ENCODE results near the gene RSPO1.

The RSPO1 gene

DNA sequence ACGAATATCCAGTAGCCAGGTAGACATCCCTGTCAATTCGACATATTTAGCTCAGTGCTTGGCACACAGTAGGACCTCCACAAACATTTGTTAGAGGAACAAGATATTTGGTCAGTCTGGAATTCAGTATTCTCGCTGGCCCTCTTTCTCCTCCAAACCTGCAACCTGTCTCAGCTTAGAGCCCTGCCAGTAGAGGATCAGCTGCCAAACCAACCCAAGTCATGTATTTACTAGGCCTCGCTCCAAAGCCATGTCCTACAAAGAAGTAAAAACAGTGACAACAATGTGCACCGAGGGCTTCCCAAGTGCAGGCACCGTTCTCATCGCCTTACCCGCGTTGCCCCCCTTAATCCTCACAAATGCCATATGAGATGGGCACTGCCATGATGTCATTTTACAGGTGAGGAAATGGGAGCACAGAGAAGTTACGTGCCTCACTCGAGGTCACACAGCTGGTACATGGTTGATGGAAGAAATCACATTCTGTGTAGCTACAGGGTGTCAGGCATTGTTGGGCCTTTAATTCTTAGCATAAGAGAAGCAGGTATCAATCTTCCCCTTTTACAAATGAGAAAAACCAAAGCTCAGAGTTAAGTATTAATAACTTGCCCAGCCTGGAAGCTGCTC lies 31.7 kb upstream of the RSPO1 start:
- no peak for DNase-seq (ENCODE audit: low read depth, low spot score)
- in situ Hi-C loops (cut with HindIII; ENCODE audit: low sequenced_read_pairs), result no loop called here
- no peak overlapping the region for H3K4me3 ChIP-seq (ENCODE audit: low read depth, low read length)
- no peak for TF ChIP-seq CTCF (IDR thresholded peaks at IDR 0.05; ENCODE audit: low read depth, low read length)

- DNase-seq (ENCODE audit: low read depth, low spot score), result no peak
- no peak for TF ChIP-seq CTCF (IDR thresholded peaks at IDR 0.05; ENCODE audit: low read depth, low read length)
Measured at GRCh38 chr1:37663426-37664000, 28.8 kb upstream of the RSPO1 start.

GRCh38 chr1:37662031-37662755 lies 27.5 kb upstream of the RSPO1 start:
- no peak for TF ChIP-seq CTCF (IDR thresholded peaks at IDR 0.05; ENCODE audit: low read depth, low read length)
- H3K4me3 ChIP-seq (ENCODE audit: low read depth, low read length), result no peak overlapping the region
- DNase-seq (ENCODE audit: low read depth, low spot score), result no peak
- in situ Hi-C loops (cut with HindIII; ENCODE audit: low sequenced_read_pairs), result no loop called here

More at GRCh38 chr1:37663426-37664000, 28.8 kb upstream of the RSPO1 start:
- in situ Hi-C loops (cut with HindIII; ENCODE audit: low sequenced_read_pairs), result no loop called here
- H3K4me3 ChIP-seq (ENCODE audit: low read depth, low read length), result no peak overlapping the region

DNA sequence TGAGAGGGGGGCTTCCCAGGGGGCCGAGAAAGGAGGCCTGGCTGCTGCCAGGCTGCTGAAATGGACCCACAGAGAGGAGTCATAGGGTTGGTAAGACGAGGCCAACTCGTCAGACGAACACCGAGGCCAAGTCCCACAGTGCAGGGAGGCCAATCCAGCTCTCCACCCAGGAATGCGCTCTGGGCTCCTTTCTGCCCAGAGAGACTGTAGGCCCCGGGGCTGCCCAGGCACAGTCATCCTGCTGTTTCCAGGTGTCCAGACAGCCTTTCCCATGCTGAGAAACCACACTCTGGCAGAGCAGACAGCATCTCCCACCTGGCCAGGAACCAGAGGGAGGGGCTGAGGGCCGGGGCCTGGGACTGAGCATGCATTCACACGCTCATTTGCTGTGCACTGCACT lies 26.7 kb upstream of the RSPO1 start:
- no peak overlapping the region for H3K4me3 ChIP-seq (ENCODE audit: low read depth, low read length)
- no peak for TF ChIP-seq CTCF (IDR thresholded peaks at IDR 0.05; ENCODE audit: low read depth, low read length)
- DNase-seq (ENCODE audit: low read depth, low spot score), result no peak
- in situ Hi-C loops (cut with HindIII; ENCODE audit: low sequenced_read_pairs), result no loop called here

GRCh38 chr1:37660664-37661063 lies 26.0 kb upstream of the RSPO1 start:
- DNase-seq (ENCODE audit: low read depth, low spot score), result no peak
- no peak overlapping the region for H3K4me3 ChIP-seq (ENCODE audit: low read depth, low read length)
- in situ Hi-C loops (cut with HindIII; ENCODE audit: low sequenced_read_pairs), result no loop called here
- no peak for TF ChIP-seq CTCF (IDR thresholded peaks at IDR 0.05; ENCODE audit: low read depth, low read length)

DNA sequence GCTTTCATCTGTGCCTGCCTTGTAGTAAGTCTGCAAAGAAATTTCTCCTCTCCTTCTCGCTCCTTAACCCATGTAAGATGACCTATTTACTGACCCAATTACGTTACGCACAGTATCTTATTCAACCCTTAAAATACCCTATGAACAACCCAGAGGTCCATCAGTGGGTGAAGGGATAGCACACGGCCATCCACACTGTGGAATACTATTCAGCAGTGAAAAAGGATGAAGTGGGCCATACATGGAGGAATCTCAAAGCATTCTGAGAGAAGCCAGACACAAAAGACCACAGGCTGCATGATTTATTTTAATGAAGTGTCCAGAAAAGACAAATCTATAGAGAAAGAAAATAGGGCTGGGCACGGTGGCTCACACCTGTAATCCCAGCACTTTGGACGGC lies 23.8 kb upstream of the RSPO1 start:
- TF ChIP-seq CTCF (IDR thresholded peaks at IDR 0.05; ENCODE audit: low read depth, low read length), result no peak
- no peak for DNase-seq (ENCODE audit: low read depth, low spot score)
- in situ Hi-C loops (cut with HindIII; ENCODE audit: low sequenced_read_pairs), result no loop called here
- H3K4me3 ChIP-seq (ENCODE audit: low read depth, low read length), result no peak overlapping the region
